Brain pericyte (primary cell): ENCODE results near the gene GATA3.
"Not testable (repeated sequence)": the region's sequence is repeated elsewhere in the genome, so short reads cannot be mapped to it uniquely, and the experiment has no call there.

ENCODE experiments used
- DNase-seq: peaks from one replicate; pipeline ENCODE4 v3.0.0-alpha.2; 2012; ENCODE audit warnings: low read depth, low spot score

The GATA3 gene

GRCh38 chr10:8054494-8055407, at the start of gene GATA3:
Gene GATA3 (plus strand): TSS chr10:8054688. CDS start chr10:8055656, 968 bp downstream.
- no peak for DNase-seq

- no peak for DNase-seq
Measured at GRCh38 chr10:8006274-8006999, 48.1 kb upstream of the GATA3 start.

GRCh38 chr10:8009031-8009430, 45.5 kb upstream of the GATA3 start:
- no peak for DNase-seq

- no peak for DNase-seq
Measured at GRCh38 chr10:8013006-8013405, 41.5 kb upstream of the GATA3 start.

GRCh38 chr10:8013619-8014018, 40.9 kb upstream of the GATA3 start:
- DNase-seq: no peak

GRCh38 chr10:8014649-8015048, 39.8 kb upstream of the GATA3 start:
- DNase-seq: no peak

GRCh38 chr10:8017277-8017676, 37.2 kb upstream of the GATA3 start:
- DNase-seq: no peak

GRCh38 chr10:8023321-8023720, 31.2 kb upstream of the GATA3 start:
- no peak for DNase-seq

- no peak for DNase-seq
Measured at GRCh38 chr10:8023851-8024250, 30.6 kb upstream of the GATA3 start.

GRCh38 chr10:8026349-8027259, 27.9 kb upstream of the GATA3 start:
- no peak for DNase-seq

- DNase-seq: not testable (repeated sequence)
Measured at GRCh38 chr10:8031211-8031610, 23.3 kb upstream of the GATA3 start.

- no peak for DNase-seq
Measured at GRCh38 chr10:8032558-8032957, 21.9 kb upstream of the GATA3 start.

GRCh38 chr10:8033812-8034465, 20.5 kb upstream of the GATA3 start:
- no peak for DNase-seq

GRCh38 chr10:8034466-8035005, 20.0 kb upstream of the GATA3 start:
- DNase-seq: no peak

- no peak for DNase-seq
Measured at GRCh38 chr10:8035006-8035640, 19.4 kb upstream of the GATA3 start.

GRCh38 chr10:8035641-8036470, 18.6 kb upstream of the GATA3 start:
- DNase-seq: no peak

- no peak for DNase-seq
Measured at GRCh38 chr10:8036506-8037198, 17.8 kb upstream of the GATA3 start.

GRCh38 chr10:8037199-8037801, 17.2 kb upstream of the GATA3 start:
- DNase-seq: no peak
